ENCODE measurements around the gene ZCCHC2.

DNA sequence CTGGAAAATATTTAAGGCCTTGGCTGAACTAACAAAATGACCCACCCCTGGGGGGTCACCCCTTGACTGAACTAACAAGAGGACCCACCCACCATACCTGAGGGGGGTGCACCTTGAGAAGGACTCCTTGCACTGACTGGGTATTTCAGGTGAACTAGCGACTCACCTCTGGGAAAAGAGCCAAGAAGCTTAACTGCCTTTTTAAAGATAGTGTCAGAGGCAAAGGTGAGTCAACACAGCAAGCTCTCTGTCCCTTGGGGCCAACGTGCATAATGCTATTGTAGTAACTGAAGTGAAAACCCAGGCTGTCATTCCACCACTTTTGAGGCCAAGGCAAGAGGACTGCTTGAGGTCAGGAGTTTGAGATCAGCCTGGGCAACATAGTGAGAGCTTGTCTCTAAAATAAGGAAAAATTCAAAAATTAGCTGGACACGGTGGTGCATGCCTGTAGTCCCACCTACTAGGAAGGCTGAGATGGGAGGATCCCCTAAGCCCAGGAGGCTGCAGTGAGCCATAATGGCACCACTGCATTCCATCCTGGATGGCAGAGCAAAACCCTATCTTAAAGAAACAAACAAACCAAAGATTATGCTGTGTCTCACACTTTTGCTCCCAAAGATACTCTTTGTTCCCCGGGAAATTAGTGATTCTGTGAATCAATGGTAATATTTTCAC lies 36.4 kb upstream of the ZCCHC2 start:
- TF ChIP-seq, protein P1, sequence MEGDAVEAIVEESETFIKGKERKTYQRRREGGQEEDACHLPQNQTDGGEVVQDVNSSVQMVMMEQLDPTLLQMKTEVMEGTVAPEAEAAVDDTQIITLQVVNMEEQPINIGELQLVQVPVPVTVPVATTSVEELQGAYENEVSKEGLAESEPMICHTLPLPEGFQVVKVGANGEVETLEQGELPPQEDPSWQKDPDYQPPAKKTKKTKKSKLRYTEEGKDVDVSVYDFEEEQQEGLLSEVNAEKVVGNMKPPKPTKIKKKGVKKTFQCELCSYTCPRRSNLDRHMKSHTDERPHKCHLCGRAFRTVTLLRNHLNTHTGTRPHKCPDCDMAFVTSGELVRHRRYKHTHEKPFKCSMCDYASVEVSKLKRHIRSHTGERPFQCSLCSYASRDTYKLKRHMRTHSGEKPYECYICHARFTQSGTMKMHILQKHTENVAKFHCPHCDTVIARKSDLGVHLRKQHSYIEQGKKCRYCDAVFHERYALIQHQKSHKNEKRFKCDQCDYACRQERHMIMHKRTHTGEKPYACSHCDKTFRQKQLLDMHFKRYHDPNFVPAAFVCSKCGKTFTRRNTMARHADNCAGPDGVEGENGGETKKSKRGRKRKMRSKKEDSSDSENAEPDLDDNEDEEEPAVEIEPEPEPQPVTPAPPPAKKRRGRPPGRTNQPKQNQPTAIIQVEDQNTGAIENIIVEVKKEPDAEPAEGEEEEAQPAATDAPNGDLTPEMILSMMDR (IDR thresholded peaks at IDR 0.05; ENCODE audit: control extremely low read depth in 1 of 3, insufficient read depth in 1 of 3, low read depth in 1 of 3, low read length in 3 of 3): no peak
- TF ChIP-seq CHD1 (IDR thresholded peaks at IDR 0.05; ENCODE audit: low read depth, low read length): no peak
- no peak for TF ChIP-seq EP300 (IDR thresholded peaks at IDR 0.05; ENCODE audit: borderline replicate concordance in 1 of 2, low read depth in 2 of 2, low read length in 2 of 2)
